SK-N-SH (cell line): ENCODE data around the gene CBX6. TPM values are rescaled to one million over a fixed set of nuclear protein-coding genes. Genes with fewer than 3 reads are reported as not detected.

Experiments
- CTCF ChIA-PET: fragments of 300-600, 350-600 bp; formaldehyde crosslinking; extraction: SDS; loops from one replicate; lab custom pipeline; 2021; lab: Yijun Ruan, JAX
- POLR2A ChIA-PET: fragments of 350-600 bp; sonication (Branson Sonifier 250); formaldehyde crosslinking; extraction: SDS; loops from one replicate; lab custom pipeline; 2020; ENCODE audit warnings: antibody characterized with exemption, inconsistent platforms; lab: Yijun Ruan, JAX
- DNase-seq: peaks from one replicate; pipeline ENCODE4 v3.0.0; 2012
- H2AFZ ChIP-seq: fragments of 200-600 bp; sonication (generic); 2 replicates; pipeline ENCODE4 v1.8.1; 2016; ENCODE audit warnings: antibody characterized with exemption, mild to moderate bottlenecking, low read depth
- H3F3A ChIP-seq: fragments of 200-600 bp; sonication (generic); replicated peaks from 2 replicates; pipeline ENCODE3; 2016; ENCODE audit warnings: antibody characterized with exemption, mild to moderate bottlenecking; ENCODE audit not compliant: insufficient read depth
- H3K27ac ChIP-seq, 2 experiments: fragments of 200-500 bp in 1 of 2; fragments of 200-600 bp in 1 of 2; sonication (Bioruptor generic) in 1 of 2; sonication (generic), shearing (Covaris generic) in 1 of 2; 2 replicates each; pipeline versions ENCODE4 v1.5.1 to v1.6.1; 2014 to 2016; ENCODE audit warnings: low read depth in 2 of 2, inconsistent platforms in 1 of 2, low read length in 1 of 2, mild to moderate bottlenecking in 1 of 2, mixed read lengths in 1 of 2
- H3K27me3 ChIP-seq: fragments of 200-600 bp; sonication (generic), shearing (Covaris generic); 2 replicates; pipeline ENCODE4 v1.6.1; 2016; ENCODE audit warnings: mixed run types; ENCODE audit not compliant: insufficient read depth
- H3K36me3 ChIP-seq, 2 experiments: fragments of 200-500 bp in 1 of 2; fragments of 200-600 bp in 1 of 2; sonication (Bioruptor generic) in 1 of 2; sonication (generic) in 1 of 2; replicated peaks in 1 of 2; 2 replicates each; pipeline versions ENCODE3 to v1.5.1; 2014 to 2016; ENCODE audit warnings: low read length in 1 of 2, mild to moderate bottlenecking in 1 of 2; ENCODE audit not compliant: insufficient read depth in 2 of 2, control insufficient read depth in 1 of 2
- H3K4me1 ChIP-seq, 2 experiments: fragments of 200-500 bp in 1 of 2; fragments of 200-600 bp in 1 of 2; sonication (Bioruptor generic) in 1 of 2; sonication (generic), shearing (Covaris generic) in 1 of 2; 2 replicates each; pipeline versions ENCODE4 v1.5.1 to v1.6.1; 2014 to 2016; ENCODE audit warnings: low read depth in 1 of 2, low read length in 1 of 2, mixed run types in 1 of 2; ENCODE audit not compliant: insufficient read depth in 2 of 2, control insufficient read depth in 1 of 2
- H3K4me2 ChIP-seq: fragments of 200-600 bp; sonication (generic), shearing (Covaris generic); 2 replicates; pipeline ENCODE4 v1.6.1; 2017; ENCODE audit warnings: mixed run types
- H3K4me3 ChIP-seq, 2 experiments: fragments of 200-500 bp in 1 of 2; fragments of 200-600 bp in 1 of 2; sonication (Bioruptor generic) in 1 of 2; sonication (generic), shearing (Covaris generic) in 1 of 2; 2 replicates each; pipeline versions ENCODE4 v1.5.1 to v1.8.1; 2014 to 2016; ENCODE audit warnings: low read depth in 2 of 2, inconsistent platforms in 1 of 2, low read length in 1 of 2, mild to moderate bottlenecking in 1 of 2, mixed read lengths in 1 of 2, moderate library complexity in 1 of 2
- H3K79me2 ChIP-seq: fragments of 200-600 bp; sonication (generic); 2 replicates; pipeline ENCODE4 v1.8.1; 2017; ENCODE audit warnings: mild to moderate bottlenecking; ENCODE audit not compliant: insufficient read depth
- H3K9ac ChIP-seq: fragments of 200-600 bp; sonication (generic); 2 replicates; pipeline ENCODE4 v1.6.1; 2017; ENCODE audit warnings: mixed run types
- H3K9me2 ChIP-seq: fragments of 200-600 bp; sonication (generic); 2 replicates; pipeline ENCODE4 v1.6.1; 2017; ENCODE audit warnings: mixed run types
- H3K9me3 ChIP-seq: fragments of 200-600 bp; sonication (generic); 2 replicates; pipeline ENCODE4 v1.6.1; 2017; ENCODE audit warnings: mixed run types, mild to moderate bottlenecking, moderate library complexity
- H4K20me1 ChIP-seq: fragments of 200-600 bp; sonication (generic); 2 replicates; pipeline ENCODE4 v1.6.1; 2017; ENCODE audit warnings: mild to moderate bottlenecking, mixed run types; ENCODE audit not compliant: insufficient read depth
- CHD2 ChIP-seq: fragments of 150-350 bp; IDR thresholded peaks from 2 replicates; pipeline ENCODE4 v1.6.1; 2018; ENCODE audit warnings: low read length; ENCODE audit not compliant: partially characterized antibody
- EP300 ChIP-seq, 2 experiments: IDR thresholded peaks; 2 replicates each; pipeline versions ENCODE4 v1.4.0 to v1.6.1; 2012; ENCODE audit warnings: borderline replicate concordance in 1 of 2, low read depth in 1 of 2, low read length in 1 of 2
- POLR2AphosphoS5 ChIP-seq: IDR thresholded peaks from 2 replicates; pipeline ENCODE4 v1.6.1; 2012; ENCODE audit warnings: low read depth, low read length
- RCOR1 ChIP-seq: fragments of 150-350 bp; IDR thresholded peaks from 2 replicates; pipeline ENCODE4 v1.6.1; 2017; ENCODE audit warnings: antibody characterized with exemption, low read length
- TAF1 ChIP-seq: IDR thresholded peaks from 2 replicates; pipeline ENCODE4 v1.6.1; 2012; ENCODE audit warnings: low read depth, mild to moderate bottlenecking, low read length, moderate library complexity, borderline replicate concordance
- WGBS: methylation state at CpG from one replicate; pipeline ENCODE4 v1.1.6; 2017; ENCODE audit warnings: low lambda C conversion rate; 5-methylcytosine and 5-hydroxymethylcytosine counted together
- polyA plus RNA-seq, 3 experiments: library from polyadenylated mRNA; depleted of rRNA; stranded (reverse); fragments of >200 nt; gene quantifications; 2 replicates each; pipeline ENCODE4 v1.2.3, GENCODE V29; 2012
- TF ChIP-seq, protein P1 (sequence below): fragments of 200-600 bp; sonication (generic); IDR thresholded peaks from 2 replicates; pipeline ENCODE4 v1.6.1; 2017; ENCODE audit warnings: antibody characterized with exemption, mild to moderate bottlenecking, moderate library complexity
- TF ChIP-seq, protein P2 (sequence below): fragments of 150-350 bp; IDR thresholded peaks from 2 replicates; pipeline ENCODE4 v1.6.1; 2016; ENCODE audit warnings: mild to moderate bottlenecking, low read depth, low read length

CBX6 gene
- polyA plus RNA-seq, 1 of the 3 experiments (the other 2 are of a cell fraction) = 5.4 TPM

GRCh38 chr22:38878001-38878400 is 6.0 kb upstream of the CBX6 start:
- Histone ChIP-seq H4K20me1 (no peaks in the 10 kb centered on the region), H2AFZ (no peak overlapping the region), H3K27me3 (no peaks in the 10 kb centered on the region), H3F3A (no peaks in the 10 kb centered on the region)
- POLR2A ChIA-PET = no interaction called here
- no peak for DNase-seq
- CTCF ChIA-PET = interaction anchor here (0.9 to 2.8 kb wide), 2 partner anchors 8 to 125 kb away, joined by 4 to 17 read pairs; no protein-coding TSS in a partner anchor
- no peak for TF ChIP-seq TAF1
- TF ChIP-seq, all 33 proteins: peak for 0
- H3K4me3 ChIP-seq = no peak overlapping the region
- H3K4me1 ChIP-seq = peaks cover 0 to 6% of the 10 kb centered on the region in 2 experiments; a peak in 1 of 4 replicates
- H3K4me2 ChIP-seq = no peak overlapping the region
- H3K36me3 ChIP-seq = no peaks in the 10 kb centered on the region
- H3K9ac ChIP-seq = no peak overlapping the region
- no peaks in the 10 kb centered on the region for H3K9me2 ChIP-seq
- no peaks in the 10 kb centered on the region for H3K79me2 ChIP-seq
- H3K27ac ChIP-seq = no peak overlapping the region
- 41% methylated on average over 3 of the region's 4 CpGs for WGBS
- H3K9me3 ChIP-seq = no peaks in the 10 kb centered on the region

GRCh38 chr22:38874529-38875222 is 2.7 kb upstream of the CBX6 start:
- peaks cover 0 to 5% of the 10 kb centered on the region in 2 experiments; a peak in 1 of 4 replicates for H3K4me1 ChIP-seq
- H3F3A ChIP-seq = peaks cover 5% of the 10 kb centered on the region
- 0 out of 2 replicates have a peak, but pooled peaks cover 3% of the 10 kb centered on the region for H4K20me1 ChIP-seq
- CTCF ChIA-PET = interaction anchor here (1.0 kb wide), 1 partner anchor 53 kb away, joined by 3 read pairs; no protein-coding TSS in a partner anchor
- POLR2A ChIA-PET = no interaction called here
- WGBS = 88% methylated on average over 11 of the region's 13 CpGs
- H3K9me3 ChIP-seq = no peaks in the 10 kb centered on the region
- no peaks in the 10 kb centered on the region for H3K79me2 ChIP-seq
- no peak overlapping the region for H3K4me2 ChIP-seq
- TF ChIP-seq, protein P1, sequence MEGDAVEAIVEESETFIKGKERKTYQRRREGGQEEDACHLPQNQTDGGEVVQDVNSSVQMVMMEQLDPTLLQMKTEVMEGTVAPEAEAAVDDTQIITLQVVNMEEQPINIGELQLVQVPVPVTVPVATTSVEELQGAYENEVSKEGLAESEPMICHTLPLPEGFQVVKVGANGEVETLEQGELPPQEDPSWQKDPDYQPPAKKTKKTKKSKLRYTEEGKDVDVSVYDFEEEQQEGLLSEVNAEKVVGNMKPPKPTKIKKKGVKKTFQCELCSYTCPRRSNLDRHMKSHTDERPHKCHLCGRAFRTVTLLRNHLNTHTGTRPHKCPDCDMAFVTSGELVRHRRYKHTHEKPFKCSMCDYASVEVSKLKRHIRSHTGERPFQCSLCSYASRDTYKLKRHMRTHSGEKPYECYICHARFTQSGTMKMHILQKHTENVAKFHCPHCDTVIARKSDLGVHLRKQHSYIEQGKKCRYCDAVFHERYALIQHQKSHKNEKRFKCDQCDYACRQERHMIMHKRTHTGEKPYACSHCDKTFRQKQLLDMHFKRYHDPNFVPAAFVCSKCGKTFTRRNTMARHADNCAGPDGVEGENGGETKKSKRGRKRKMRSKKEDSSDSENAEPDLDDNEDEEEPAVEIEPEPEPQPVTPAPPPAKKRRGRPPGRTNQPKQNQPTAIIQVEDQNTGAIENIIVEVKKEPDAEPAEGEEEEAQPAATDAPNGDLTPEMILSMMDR = no peak
- TF ChIP-seq, protein P2, sequence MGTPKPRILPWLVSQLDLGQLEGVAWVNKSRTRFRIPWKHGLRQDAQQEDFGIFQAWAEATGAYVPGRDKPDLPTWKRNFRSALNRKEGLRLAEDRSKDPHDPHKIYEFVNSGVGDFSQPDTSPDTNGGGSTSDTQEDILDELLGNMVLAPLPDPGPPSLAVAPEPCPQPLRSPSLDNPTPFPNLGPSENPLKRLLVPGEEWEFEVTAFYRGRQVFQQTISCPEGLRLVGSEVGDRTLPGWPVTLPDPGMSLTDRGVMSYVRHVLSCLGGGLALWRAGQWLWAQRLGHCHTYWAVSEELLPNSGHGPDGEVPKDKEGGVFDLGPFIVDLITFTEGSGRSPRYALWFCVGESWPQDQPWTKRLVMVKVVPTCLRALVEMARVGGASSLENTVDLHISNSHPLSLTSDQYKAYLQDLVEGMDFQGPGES = no peak
- TF ChIP-seq EP300 (IDR thresholded peaks at IDR 0.05; ENCODE audit: borderline replicate concordance in 1 of 2, low read depth in 1 of 2, low read length in 1 of 2) = no peak
- TF ChIP-seq CHD2 = no peak
- no peak for TF ChIP-seq RCOR1
- TF ChIP-seq POLR2AphosphoS5 = no peak
- no peak for DNase-seq
- no peaks in the 10 kb centered on the region for H3K27me3 ChIP-seq
- H3K36me3 ChIP-seq = peaks cover 0 to 3% of the 10 kb centered on the region in 2 experiments
- H3K9me2 ChIP-seq = no peaks in the 10 kb centered on the region
- no peak overlapping the region for H3K9ac ChIP-seq
- H2AFZ ChIP-seq = no peak overlapping the region
- H3K27ac ChIP-seq = no peak overlapping the region
- no peak overlapping the region for H3K4me3 ChIP-seq
